HG03342 (cell line): ENCODE measurements around the gene AKAP10.
"Not testable (repeated sequence)": the region's sequence is repeated elsewhere in the genome, so short reads cannot be mapped to it uniquely, and the experiment has no call there.

Source experiments
- ATAC-seq: cut with Tn5 transposase; IDR thresholded peaks from one replicate; pipeline ENCODE4 v1.9.1; 2021; ENCODE audit warnings: mild to moderate bottlenecking, moderate library complexity; ENCODE audit not compliant: unreplicated experiment

Gene AKAP10

DNA sequence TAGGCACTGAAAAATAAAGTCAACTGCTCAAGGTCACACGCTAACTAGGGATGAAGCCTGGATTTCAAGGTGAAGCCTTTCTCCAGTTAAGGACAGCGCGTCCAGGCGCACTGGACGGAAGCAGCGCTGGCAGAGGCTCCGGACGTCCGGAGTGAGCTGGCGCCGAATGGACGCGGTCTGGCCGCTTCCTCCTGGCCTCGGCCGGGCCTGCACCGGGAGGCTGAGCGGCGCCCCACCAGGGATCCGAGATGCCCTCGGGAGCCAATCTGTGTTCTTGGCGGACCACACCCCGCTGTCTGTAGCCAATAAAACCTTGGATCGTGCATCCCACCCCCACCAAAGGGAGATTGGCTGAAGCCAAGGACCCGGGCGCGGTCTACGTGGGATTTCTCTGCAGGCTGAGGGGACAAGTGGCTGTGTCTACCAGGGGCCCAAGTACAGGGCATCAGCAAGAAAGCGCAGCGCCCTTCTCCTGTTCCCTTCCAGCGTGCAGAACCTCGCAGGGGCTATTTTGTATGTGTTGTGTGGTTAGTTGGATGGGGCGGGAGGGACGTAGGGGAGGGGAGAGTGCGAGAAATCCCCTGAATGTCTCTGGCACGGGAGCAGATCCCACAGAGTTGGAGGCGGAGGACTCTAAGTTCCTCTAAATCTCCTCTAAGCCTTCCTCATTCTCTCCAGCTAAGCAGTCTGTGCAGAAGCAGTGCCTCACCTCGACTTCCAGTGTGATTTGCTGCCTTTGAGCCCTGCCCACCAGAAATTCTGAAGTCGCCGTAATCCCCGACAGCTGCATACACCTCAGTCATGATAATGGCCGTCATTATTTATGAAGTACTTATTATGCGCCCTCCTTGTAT, 2.5 kb upstream of the AKAP10 start:
- ATAC-seq, result no peak

- no peak for ATAC-seq
Measured at GRCh38 chr17:19978805-19979211, 1.2 kb upstream of the AKAP10 start.

GRCh38 chr17:19978209-19978802, 678 bp upstream of the AKAP10 start:
- ATAC-seq, result peak; percentile 37

DNA sequence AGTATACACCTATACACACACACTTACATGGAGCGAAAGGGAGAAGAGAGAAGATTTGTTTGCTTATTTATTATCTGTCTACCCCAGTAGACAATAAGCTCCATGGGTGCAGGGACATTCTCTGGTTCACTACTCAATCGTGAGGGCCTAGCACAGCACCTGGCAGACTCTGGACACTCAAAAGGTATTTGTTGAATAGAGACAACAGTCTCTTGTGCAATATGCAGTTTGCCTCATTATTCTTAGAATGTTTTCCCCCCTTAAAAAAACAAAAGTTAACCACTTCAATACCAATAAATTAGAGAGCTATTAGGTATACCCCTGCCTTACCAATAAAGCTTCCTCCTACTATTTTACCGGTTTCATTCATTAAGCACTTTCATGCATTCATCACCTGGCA, 2.0 kb downstream of the AKAP10 start:
- no peak for ATAC-seq

- no peak for ATAC-seq
Measured at GRCh38 chr17:19973156-19973555, 4.5 kb downstream of the AKAP10 start.

DNA sequence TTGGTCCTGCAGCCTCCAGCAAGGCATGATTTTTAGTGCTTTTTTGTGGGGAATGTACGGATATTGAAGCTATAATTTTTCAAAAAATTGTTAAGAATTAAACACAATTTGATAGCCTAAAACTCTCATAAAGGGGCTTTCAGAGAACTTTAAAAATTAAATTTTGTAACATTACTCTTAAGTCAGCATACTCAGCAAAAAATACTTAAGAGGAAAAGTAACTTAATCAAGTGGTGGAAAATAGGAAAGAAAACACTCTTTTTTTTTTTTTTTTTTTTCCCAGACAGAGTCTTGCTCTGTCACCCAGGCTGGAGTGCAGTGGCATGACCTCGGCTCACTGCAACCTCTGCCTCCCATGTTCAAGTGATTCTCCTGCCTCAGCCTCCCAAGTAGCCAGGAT, 14.7 kb downstream of the AKAP10 start:
- not testable (repeated sequence) for ATAC-seq

GRCh38 chr17:19958023-19958422, 19.6 kb downstream of the AKAP10 start:
- no peak for ATAC-seq

DNA sequence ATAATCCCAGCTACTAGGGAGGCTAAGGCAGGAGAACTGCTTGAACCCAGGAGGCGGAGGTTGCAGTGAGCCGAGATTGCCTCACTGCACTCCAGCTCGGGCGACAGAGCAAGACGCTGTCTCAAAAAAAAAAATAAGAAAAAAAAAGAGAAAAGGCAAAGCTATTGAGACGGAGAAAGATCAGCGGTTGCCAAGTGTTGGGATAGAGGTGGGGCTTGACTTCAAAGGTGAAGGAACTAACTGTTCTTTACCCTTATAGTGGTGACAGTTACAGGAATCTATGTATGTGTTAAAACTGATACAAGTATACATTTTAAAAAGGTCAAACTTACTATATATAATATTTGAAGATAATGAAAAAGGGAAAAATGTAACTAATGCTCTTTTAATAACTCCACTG, 22.5 kb downstream of the AKAP10 start:
- ATAC-seq, result no peak

DNA sequence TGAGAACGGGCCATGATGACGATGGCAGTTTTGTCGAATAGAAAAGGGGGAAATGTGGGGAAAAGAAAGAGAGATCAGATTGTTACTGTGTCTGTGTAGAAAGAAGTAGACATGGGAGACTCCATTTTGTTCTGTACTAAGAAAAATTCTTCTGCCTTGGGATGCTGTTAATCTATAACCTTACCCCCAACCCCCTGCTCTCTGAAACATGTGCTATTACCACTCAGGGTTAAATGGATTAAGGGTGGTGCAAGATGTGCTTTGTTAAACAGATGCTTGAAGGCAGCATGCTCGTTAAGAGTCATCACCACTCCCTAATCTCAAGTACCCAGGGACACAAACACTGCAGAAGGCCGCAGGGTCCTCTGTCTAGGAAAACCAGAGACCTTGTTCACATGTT, 26.2 kb downstream of the AKAP10 start:
- ATAC-seq, result not testable (repeated sequence)

- ATAC-seq, result not testable (repeated sequence)
Measured at GRCh38 chr17:19950624-19951195, 26.9 kb downstream of the AKAP10 start.

GRCh38 chr17:19948116-19948943, 29.3 kb downstream of the AKAP10 start:
- ATAC-seq, result no peak

- ATAC-seq, result no peak
Measured at GRCh38 chr17:19946921-19947320, 30.7 kb downstream of the AKAP10 start.

DNA sequence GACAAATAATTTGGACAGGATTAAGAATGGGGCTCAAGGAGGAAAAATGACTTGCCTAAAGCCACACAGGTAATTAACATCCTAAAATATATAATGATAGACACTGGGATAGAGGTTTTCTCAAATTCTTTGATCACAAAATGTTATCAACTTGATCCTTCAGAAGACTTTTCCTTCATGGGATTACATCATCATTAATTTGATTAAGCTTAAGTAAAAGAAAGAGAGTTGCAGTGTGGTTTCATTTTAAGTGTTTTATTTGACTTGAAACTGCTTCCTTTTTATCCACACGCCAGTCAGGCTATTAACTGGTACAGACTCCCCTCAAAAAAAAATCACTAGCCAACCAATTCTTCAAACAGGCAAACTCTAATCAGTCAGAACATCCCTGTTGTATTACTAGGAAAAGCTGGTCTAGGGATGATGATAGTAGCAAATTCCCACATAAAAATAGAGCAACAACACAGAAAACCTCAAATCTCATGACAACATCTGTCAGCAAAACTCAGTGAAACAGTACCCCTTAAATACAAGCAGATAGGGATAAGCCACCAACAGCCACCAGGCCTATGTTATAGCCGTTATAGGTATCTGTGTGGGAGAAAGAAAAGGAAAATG, 32.5 kb downstream of the AKAP10 start:
- ATAC-seq, result no peak

DNA sequence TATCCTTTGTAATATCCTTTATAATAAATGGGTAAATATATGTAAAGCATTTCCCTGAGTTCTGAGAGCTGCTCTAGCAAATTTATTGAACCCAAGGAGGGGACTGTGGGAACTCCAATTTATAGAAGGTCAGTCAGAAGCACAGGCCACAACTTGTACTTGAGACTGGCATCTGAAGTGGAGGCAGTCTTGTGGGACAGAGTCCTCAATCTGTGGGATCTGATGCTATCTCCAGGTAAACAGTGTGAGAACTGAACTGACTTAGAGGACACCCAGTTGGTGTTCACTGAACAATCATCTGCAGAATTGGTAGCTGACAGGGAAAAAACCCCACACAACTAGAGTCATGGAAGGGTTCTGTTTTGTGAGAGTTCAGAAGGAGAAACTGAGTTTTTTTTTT, 34.0 kb downstream of the AKAP10 start:
- no peak for ATAC-seq

DNA sequence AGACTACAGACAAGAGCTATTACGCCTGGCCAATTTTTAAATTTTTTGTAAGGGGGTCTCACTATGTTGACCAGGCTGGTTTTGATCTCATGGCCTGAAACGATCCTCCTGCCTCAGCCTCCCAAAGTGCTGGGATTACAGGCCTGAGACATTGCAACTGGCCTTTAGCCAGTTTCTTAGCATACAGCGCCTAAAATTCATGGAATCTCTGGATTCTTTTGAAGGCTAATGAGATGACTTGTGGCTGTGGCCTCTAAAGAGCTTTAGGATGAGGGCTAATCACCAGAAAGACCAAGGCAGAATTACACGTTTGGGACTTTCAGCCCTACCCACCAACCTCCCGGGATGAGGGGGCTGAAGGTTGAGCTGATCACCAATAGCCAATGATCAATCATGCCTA, 34.6 kb downstream of the AKAP10 start:
- ATAC-seq, result no peak

GRCh38 chr17:19940722-19941464, 36.7 kb downstream of the AKAP10 start:
- ATAC-seq, result no peak

DNA sequence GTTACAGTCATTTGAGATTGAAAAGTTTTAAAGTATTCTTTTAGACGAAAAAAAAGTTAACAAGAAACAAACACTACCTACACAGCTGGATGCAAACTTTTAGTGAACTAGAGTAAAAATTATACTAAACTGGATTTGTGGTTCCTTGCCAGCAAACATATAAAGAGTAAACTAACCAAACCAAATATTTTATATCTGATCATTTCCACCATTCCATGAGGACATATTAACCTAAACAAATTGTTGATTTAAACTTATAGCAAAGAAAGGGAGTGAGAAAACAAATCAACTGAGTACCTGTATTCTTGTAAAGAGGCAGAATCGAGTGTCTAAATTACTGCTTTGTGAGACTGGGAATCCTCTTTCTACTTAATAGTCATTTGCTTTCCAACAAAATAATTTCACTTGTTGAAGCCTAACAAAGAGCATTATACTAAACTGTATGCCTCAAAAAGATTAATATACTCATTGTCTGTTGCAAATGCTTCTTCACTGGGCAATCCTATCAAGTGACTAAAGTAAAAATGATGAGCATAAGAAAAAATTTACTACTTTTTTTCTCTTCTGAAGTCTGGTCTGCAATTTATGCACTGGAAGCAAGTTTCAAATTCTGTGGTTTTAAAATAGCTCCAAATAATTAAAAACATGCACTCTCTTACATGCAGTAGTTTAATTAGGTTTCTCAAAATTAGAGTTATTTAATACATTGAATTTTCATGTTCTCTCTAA, 37.5 kb downstream of the AKAP10 start:
- ATAC-seq, result no peak

DNA sequence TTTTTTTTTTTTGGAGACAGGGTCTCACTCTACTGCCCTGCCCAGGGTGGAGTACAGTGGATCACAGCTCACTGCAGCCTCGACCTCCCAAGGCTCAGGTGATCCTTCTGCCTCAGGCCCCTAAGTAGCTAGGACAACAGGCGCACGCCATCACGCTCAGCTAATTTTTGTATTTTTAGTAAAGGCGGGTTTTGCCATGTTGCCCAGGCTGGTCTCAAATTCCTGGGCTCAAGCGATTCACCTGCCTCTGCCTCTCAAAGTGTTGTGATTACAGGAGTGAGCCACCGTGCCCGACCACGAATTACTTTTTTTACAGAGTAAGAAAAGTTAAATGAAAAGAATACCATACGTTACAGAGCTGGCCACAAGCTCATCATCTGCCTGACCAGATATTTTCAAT, 38.9 kb downstream of the AKAP10 start:
- no peak for ATAC-seq

DNA sequence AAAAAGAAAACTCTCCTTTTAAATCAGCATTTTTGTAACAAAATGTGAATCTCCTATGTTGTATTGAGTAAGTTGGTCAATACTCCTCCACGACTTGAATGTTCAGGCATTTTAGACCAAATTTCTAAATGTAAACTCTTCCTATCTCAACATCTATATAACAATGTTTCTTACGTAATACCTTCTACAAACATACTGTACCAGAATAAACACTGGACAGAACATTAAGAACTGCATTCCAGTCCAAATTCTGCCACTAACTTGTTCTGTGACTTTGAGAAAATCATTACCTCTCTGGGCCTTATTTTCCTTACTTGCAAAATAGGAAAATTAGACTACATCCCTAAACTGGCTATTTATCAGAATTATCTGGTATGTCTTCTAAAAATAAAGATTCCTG, 40.1 kb downstream of the AKAP10 start:
- ATAC-seq, result no peak

DNA sequence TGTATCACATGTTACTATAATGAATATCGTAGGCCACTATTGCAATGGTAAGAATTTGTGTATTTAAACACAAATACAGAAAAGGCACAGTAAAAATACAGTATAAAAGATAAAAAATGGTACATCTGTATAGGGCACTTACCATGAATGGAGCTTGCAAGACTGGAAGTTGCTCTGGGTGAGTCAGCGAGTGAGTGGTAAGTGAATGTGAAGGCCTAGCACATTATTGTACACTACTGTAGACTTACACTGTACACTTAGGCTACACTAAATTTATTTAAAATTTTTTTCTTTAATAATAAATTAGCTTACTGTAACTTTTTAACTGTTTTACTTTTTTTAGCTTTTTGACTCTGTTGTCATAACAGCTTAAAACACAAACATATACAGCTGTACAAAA, 42.5 kb downstream of the AKAP10 start:
- no peak for ATAC-seq
